ENCODE results near the gene GAB2. TPM values are rescaled to one million over a fixed set of nuclear protein-coding genes. Genes with fewer than 3 reads are reported as not detected.

Gene GAB2
- total and polyA plus RNA-seq, 10 of the 15 experiments (the other 5 are each of a cell fraction or from before 2014, with no cell fraction given) = 0.69 to 12.6 (median 3.8) TPM

DNA sequence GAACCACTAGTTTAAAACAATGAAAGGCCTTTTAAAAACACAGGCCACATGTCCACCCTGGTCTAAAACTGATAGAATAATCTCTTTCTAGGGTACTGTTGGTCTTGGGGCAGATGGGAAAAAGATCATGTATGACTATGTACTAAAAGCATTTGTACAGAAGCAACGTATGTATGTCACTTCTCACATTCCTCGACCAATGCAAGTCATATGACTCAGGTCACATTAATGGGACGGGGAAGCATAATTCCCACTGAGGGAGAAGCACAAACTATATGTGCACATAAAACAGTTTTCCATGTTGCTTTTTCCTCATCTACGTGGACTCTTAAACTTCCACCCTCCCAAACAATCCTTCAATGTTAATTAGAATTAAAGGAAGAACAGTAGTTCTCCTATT lies 32.2 kb upstream of the GAB2 start (continued):
- TF ChIP-seq SPI1 (IDR thresholded peaks at IDR 0.05; ENCODE audit: borderline replicate concordance, insufficient read depth, low read depth, low read length) (no peak), BRCA1 (IDR thresholded peaks at IDR 0.05; ENCODE audit: low read depth, low read length) (no peak), NFYB (IDR thresholded peaks at IDR 0.05; ENCODE audit: insufficient read depth, low read depth, low read length) (no peak)

DNA sequence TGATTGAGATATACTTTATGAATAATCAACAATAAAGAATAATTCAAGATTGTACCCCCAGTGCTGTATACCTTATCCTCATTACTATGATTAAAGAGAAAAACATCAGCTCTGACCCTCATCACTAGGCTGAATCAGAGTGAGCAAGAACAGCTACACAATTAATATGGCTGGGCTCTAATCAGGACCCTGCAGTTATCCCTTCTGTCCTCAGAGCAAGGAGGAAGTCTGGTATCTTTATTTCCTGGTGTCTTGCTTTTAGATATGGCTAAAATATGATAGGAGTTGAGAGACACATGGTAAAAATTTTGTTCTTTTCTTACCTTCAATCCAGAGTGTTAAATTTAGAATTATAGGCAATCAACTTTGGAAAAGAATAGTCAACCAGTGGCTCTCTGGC lies 28.6 kb upstream of the GAB2 start:
- no TSS peak for BruUV-seq (replicated peaks)
- Histone ChIP-seq H3K36me3 (ENCODE audit: control insufficient read depth in 2 of 2, insufficient read depth in 2 of 2, low read length in 1 of 2) (peaks cover 0 to 2% of the 10 kb centered on the region in 2 experiments; a peak in 1 of 4 replicates), H3K4me2 (ENCODE audit: control insufficient read depth, insufficient read depth) (no peak overlapping the region), H3K27ac (ENCODE audit: control insufficient read depth, insufficient read depth) (no peak overlapping the region), H4K20me1 (ENCODE audit: control insufficient read depth, insufficient read depth) (no peaks in the 10 kb centered on the region), H3K9ac (ENCODE audit: control insufficient read depth, insufficient read depth, low read length) (no peak overlapping the region), H3K27me3 (replicated peaks in 1 of 2; ENCODE audit: control insufficient read depth in 2 of 2, insufficient read depth in 2 of 2, low read length in 1 of 2) (no peaks in the 10 kb centered on the region), H3K9me3 (replicated peaks; ENCODE audit: control insufficient read depth, insufficient read depth, low read length) (no peaks in the 10 kb centered on the region), H3K4me1 (ENCODE audit: control insufficient read depth, insufficient read depth, low read length) (no peaks in the 10 kb centered on the region), H3K4me3 (no peak overlapping the region), H2AFZ (ENCODE audit: control insufficient read depth, low read depth, low read length) (no peak overlapping the region), H3K79me2 (ENCODE audit: control insufficient read depth, insufficient read depth, low read length) (no peaks in the 10 kb centered on the region)
- no peak for FAIRE-seq
- in situ Hi-C loops (cut with MboI) = no loop called here
- no peak for DNase-seq (ENCODE audit: low read depth, low spot score)
- POLR2A ChIA-PET = no interaction called here
- ATAC-seq = no peak
- SMC1A ChIA-PET (ENCODE audit: uncharacterized antibody, unreplicated experiment) = interaction anchor here (1.4 kb wide), 1 partner anchor 18 kb away, joined by 3 read pairs; no protein-coding TSS in a partner anchor
- CTCF ChIA-PET = no interaction called here
- RAD21 ChIA-PET (ENCODE audit: unreplicated experiment) = interaction anchor here (0.7 kb wide), 1 partner anchor 18 kb away, joined by 3 read pairs; no protein-coding TSS in a partner anchor
- intact Hi-C loops (cut with micrococcal nuclease; ENCODE audit: unreplicated experiment) = no loop called here
- TF ChIP-seq, protein P1, sequence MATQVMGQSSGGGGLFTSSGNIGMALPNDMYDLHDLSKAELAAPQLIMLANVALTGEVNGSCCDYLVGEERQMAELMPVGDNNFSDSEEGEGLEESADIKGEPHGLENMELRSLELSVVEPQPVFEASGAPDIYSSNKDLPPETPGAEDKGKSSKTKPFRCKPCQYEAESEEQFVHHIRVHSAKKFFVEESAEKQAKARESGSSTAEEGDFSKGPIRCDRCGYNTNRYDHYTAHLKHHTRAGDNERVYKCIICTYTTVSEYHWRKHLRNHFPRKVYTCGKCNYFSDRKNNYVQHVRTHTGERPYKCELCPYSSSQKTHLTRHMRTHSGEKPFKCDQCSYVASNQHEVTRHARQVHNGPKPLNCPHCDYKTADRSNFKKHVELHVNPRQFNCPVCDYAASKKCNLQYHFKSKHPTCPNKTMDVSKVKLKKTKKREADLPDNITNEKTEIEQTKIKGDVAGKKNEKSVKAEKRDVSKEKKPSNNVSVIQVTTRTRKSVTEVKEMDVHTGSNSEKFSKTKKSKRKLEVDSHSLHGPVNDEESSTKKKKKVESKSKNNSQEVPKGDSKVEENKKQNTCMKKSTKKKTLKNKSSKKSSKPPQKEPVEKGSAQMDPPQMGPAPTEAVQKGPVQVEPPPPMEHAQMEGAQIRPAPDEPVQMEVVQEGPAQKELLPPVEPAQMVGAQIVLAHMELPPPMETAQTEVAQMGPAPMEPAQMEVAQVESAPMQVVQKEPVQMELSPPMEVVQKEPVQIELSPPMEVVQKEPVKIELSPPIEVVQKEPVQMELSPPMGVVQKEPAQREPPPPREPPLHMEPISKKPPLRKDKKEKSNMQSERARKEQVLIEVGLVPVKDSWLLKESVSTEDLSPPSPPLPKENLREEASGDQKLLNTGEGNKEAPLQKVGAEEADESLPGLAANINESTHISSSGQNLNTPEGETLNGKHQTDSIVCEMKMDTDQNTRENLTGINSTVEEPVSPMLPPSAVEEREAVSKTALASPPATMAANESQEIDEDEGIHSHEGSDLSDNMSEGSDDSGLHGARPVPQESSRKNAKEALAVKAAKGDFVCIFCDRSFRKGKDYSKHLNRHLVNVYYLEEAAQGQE (IDR thresholded peaks at IDR 0.05; ENCODE audit: low read depth, low read length) = no peak
- TF ChIP-seq, protein P2, sequence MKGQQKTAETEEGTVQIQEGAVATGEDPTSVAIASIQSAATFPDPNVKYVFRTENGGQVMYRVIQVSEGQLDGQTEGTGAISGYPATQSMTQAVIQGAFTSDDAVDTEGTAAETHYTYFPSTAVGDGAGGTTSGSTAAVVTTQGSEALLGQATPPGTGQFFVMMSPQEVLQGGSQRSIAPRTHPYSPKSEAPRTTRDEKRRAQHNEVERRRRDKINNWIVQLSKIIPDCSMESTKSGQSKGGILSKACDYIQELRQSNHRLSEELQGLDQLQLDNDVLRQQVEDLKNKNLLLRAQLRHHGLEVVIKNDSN (IDR thresholded peaks at IDR 0.05; ENCODE audit: borderline replicate concordance, extremely low read length, insufficient read depth, low read depth, low read length) = no peak
- no peak for TF ChIP-seq ZNF217 (IDR thresholded peaks at IDR 0.05)
- TF ChIP-seq BACH1 (IDR thresholded peaks at IDR 0.05; ENCODE audit: borderline replicate concordance) = no peak
- TF ChIP-seq, protein P3, sequence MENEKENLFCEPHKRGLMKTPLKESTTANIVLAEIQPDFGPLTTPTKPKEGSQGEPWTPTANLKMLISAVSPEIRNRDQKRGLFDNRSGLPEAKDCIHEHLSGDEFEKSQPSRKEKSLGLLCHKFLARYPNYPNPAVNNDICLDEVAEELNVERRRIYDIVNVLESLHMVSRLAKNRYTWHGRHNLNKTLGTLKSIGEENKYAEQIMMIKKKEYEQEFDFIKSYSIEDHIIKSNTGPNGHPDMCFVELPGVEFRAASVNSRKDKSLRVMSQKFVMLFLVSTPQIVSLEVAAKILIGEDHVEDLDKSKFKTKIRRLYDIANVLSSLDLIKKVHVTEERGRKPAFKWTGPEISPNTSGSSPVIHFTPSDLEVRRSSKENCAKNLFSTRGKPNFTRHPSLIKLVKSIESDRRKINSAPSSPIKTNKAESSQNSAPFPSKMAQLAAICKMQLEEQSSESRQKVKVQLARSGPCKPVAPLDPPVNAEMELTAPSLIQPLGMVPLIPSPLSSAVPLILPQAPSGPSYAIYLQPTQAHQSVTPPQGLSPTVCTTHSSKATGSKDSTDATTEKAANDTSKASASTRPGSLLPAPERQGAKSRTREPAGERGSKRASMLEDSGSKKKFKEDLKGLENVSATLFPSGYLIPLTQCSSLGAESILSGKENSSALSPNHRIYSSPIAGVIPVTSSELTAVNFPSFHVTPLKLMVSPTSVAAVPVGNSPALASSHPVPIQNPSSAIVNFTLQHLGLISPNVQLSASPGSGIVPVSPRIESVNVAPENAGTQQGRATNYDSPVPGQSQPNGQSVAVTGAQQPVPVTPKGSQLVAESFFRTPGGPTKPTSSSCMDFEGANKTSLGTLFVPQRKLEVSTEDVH (IDR thresholded peaks at IDR 0.05; ENCODE audit: low read depth, partially characterized antibody) = no peak
- TF ChIP-seq WRNIP1 (IDR thresholded peaks at IDR 0.05; ENCODE audit: borderline replicate concordance, low read depth, low read length) = no peak
- no peak for TF ChIP-seq SMAD5 (IDR thresholded peaks at IDR 0.05; ENCODE audit: low read depth)
- no peak for TF ChIP-seq RUNX3 (IDR thresholded peaks at IDR 0.05; ENCODE audit: low read length)
- TF ChIP-seq, protein P4, sequence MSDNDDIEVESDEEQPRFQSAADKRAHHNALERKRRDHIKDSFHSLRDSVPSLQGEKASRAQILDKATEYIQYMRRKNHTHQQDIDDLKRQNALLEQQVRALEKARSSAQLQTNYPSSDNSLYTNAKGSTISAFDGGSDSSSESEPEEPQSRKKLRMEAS (IDR thresholded peaks at IDR 0.05; ENCODE audit: low read depth, low read length) = no peak
- TF ChIP-seq JUND (IDR thresholded peaks at IDR 0.05; ENCODE audit: low read depth, low read length) = no peak
- no peak for TF ChIP-seq PAX8 (IDR thresholded peaks at IDR 0.05)
- no peak for TF ChIP-seq MXI1 (IDR thresholded peaks at IDR 0.05; ENCODE audit: low read depth, low read length)
- no peak for TF ChIP-seq CBX3 (IDR thresholded peaks at IDR 0.05; ENCODE audit: borderline replicate concordance, low read depth)
- TF ChIP-seq NR2C1 (IDR thresholded peaks at IDR 0.05) = no peak
